NCI-H1436 treated with DMSO at 0.1 percent for 48 hours (cell line): ENCODE measurements around the gene CD276.
"Not testable (repeated sequence)": the region's sequence is repeated elsewhere in the genome, so short reads cannot be mapped to it uniquely, and the experiment has no call there.

Experiments used
- DNase-seq: peaks from one replicate; lab custom pipeline; 2025; lab: John Stamatoyannopoulos, UW

The CD276 gene

DNA sequence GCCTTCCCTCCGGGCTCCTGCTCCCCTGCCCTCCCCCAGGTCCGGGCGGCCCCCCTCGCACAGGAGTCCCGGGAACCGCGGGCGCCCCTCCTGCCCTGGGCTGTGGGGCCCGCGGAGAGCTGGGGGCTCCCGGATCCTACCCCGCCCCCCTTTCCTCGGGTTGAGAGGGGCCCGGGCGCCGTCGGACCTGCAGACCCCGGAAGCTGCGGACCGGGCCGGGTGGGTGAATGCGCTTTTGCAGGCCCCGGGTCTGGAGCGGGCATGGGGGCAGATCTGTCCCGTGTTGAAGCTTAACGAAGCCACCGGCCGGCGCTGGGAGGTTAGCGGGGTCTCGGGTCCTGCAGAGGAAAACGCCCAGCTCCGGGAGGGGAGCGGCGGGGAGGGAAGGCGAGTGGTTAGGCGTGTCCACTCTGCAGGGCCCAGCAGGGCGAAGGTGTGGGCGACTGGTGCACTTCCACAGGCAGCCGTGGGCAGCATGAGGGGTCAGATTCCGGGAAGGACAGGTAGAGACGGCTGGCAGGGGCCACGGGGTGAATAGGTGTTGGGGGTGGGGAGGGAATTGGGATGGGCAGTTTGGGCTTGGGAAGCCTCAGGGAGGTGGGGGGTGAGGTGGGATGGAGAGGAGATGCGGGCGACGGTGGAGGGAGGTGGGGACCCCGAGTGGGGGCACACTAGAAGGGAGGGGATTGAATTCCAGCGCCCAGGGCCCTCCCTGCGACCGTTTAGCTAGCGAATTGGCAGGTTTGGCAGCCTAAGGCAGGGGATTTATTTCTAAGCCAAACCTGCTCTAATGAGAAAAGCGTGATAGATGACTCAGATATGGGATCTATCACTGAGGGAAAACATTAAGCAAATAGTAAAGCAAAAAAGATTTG is 635 bp downstream of the CD276 start:
- DNase-seq, result no peak

DNA sequence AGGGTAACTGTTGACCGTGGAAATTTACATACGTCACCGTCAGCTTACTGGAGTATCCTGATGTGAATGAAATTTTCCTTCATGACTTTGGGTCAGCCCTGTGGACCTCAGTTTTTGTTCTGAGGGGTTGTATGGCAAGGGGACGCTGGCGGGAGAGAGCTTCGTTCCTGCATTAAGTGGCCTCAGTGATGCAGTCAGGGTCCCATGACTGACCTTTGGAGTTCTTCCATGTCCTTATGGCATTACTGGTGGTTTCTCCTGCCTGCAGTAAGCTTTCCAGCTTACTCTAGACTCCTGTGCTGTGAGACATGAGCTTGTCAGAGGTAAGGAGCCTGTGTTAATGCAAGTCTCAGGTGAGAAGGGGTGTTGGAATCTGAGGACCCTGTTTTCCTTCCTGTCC is 1.8 kb downstream of the CD276 start:
- DNase-seq, result no peak

DNA sequence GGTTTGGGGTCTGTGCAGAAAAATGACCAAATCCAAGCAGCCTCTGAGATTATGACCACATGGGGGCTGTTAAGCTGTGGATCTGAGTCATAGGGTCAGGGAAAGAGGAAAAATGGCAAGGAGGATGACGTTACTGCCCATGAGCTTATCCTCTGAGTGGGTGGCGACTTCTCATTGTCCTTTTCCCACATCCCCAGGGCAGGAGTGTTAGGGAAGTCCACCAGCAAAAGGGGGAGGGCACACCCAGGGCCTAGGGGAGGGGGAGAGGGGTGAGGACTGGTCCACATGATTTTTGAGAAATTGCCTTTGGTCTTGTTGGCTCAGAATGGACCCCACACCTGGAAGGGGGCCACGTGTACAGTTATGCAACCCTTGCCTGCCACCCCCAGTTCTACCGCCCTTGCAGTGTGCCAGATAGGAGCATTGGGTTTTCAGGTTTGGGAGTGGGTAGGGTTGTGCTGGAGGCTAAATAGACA is 2.6 kb downstream of the CD276 start:
- DNase-seq, result no peak

DNA sequence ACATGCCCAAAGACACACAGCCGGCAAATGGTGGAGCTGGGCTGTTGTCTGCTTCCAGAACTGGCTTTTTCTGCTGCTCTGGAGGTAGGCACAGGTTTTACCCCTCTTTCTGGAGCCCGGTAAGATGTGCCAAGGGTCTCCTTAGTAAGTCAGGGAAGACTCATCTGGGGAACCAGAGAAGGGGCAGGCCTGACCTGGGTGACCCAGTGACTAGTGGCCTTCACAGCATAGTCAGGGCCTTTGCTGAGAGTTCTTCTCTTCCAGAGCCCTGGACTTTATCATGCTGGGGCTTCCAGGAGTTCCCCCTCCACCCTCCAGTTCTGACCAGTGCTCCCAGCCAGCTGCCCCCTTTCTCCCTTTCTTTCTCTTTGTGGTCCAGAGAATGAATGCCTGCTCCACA is 3.2 kb downstream of the CD276 start:
- no peak for DNase-seq

DNA sequence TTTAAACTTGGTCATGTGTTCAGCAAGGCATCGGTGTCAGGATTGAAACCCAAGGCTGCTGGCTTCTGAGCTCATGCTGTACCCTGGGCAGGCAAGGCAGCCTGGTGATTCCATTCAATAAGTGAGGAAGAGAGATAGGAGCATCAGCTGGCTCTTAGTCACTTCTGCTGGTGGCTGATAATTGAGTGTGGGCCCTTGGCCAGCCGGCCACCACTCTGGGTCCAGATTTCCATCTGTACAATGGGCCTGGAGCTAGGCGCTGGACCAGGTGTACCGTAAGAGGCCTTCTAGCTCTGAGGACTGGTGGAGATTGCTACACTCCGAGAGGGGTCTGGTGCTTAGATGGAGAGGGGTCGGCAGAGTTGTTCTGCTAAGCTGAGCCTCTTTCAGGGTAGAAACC is 4.3 kb downstream of the CD276 start:
- DNase-seq, result no peak

DNA sequence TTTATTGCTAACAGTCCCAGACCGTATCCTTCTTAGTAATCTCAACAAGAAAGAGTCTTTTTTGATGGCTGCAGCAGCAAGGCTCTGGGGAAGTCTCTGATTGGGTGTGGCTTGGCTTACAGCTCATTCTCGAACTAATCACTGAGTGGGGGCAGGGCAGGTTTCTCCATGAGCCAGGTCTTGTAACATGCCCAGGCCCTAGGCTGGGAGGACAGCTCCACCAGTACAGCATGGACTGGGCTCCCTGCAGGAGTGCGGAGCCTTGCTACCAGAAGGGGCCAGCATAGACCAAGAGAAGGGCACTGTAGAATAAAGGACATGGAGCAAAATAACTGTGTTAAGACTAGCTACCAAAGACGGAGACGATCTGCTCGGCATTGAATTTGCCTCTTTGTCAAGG is 7.2 kb downstream of the CD276 start:
- no peak for DNase-seq

DNA sequence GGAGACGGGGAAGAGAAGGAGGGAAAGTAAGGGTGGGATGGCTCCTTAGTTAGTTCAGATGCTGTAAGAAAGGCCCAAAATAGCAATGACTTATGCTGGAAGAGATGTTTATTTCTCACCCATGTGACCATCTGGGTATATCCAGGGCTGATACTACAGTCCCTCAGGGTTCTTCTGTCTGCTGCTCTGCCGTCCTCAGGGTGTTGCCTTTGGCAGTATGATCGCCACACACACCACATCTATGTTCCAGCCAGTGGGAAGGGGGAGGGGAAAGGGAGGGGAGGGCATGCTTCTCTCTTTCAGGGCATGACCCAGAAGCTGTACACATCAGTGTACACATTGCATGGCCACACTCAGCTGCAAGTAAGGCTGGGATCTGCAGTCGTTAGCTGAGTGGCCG is 10.2 kb downstream of the CD276 start:
- DNase-seq, result no peak

DNA sequence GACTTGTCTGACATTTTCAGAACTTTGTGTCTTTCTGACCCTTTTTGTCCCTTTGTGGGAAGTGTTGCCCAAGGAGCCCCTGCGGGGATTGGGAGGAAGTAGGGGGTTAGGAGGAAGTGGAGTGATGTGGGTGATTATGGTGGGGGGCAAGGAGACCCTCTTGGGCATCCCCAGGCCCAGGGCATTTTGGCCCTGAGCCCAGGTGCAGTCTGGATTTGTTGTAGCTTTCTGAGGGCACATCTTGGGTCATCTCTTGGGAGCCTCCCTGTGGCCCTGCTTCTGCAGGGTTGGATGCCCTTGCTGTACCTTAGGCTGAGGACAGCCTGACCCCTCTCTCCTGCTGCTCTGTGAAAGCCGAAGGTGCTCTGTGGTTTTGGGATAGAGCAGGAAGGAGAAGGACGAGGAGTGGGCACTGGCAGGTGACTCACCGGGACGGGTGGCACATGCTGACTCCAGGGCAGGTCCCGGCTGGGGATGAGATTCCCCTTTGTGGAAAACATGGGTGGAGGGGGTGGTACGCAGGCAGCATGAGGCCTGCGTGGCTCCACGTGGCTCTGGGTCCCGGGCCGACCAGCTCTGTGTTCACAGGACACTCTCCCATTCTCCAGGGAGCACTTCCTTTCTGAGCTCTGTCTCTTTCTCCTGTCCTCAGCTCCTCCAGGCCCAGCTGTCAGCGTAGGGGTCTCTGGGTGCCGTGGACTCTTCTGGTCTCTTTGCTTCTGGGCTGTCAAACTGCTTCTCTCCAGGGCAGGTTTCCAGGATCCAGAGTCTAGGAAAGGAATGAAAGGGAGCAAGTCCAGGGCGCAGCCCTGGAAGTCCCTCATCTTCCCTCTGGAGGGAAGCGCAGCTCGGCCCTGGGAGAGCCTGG is 11.8 kb downstream of the CD276 start:
- DNase-seq, result no peak

DNA sequence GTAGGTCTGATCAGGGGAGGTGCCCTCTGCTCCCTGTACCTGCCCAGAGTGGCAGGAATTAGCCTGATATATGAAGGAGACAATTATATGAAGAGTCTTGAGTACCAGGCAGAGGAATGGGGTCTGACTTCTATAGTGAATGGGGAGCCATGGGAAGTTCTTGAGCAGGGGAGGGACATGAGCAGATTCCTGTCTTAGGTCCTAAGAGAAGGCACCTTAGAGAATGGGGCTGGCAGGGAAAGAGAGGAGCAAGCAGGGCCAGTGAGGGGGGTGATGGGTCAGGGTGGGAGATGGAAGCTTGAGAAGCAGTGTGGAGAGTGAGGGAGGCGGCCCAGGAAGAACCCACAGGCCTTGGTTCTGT is 12.4 kb downstream of the CD276 start:
- DNase-seq, result no peak

DNA sequence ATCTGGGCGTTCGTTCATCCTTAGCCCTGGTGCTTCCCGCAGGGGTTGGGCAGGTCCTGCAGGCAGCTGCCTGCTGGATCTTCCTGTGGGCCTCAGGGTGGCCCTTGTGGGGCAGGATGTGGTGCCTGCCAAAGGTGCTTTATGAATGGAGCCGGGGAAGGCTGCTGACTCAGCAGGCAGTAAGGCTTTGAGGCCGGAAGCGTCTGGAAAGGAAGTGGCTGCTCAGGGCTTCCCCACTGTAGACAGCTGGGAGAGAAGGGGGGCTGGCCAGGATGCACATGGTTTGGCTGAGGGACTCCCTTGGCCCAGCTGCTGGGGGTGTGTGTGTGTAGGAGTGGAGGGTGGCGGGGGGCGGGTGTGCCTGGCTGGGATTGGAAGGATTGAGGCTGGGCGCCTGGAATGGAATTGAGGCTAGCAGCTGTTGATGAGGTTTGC is 12.9 kb downstream of the CD276 start:
- DNase-seq, result no peak

DNA sequence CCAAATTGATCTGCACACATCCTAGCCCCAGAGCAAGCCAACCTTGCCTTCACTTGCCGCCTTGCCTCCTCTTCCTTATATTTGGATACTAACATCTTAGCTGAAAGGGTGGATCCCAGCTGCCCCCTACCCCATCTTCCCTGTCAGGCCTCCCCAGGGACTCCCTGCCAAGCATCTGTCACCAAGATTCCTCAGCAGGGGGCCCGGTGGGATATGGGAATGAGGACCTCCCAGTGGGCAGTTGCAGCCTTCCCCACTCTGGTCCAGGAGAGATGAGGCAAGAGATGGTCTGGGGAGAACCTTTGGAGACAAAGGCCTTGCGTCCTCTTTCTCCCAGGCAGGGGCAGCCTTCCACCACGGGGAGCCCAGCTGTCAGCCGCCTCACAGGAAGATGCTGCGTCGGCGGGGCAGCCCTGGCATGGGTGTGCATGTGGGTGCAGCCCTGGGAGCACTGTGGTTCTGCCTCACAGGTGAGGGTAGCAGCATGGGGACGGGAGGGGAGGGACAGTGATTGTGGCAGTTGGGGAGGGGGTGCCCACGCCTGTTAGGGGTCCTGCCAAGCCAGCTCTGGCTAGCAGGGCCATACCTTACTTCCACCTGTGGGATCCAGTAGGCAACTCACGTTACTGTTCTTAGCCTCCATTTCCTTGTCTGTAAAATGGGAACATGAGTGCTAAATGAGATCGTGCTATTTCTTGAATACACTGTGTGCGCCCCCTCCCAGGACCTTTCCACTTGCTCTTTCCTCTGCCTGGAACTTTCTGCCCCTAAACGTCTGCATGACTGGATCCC is 15.3 kb downstream of the CD276 start:
- DNase-seq, result no peak

DNA sequence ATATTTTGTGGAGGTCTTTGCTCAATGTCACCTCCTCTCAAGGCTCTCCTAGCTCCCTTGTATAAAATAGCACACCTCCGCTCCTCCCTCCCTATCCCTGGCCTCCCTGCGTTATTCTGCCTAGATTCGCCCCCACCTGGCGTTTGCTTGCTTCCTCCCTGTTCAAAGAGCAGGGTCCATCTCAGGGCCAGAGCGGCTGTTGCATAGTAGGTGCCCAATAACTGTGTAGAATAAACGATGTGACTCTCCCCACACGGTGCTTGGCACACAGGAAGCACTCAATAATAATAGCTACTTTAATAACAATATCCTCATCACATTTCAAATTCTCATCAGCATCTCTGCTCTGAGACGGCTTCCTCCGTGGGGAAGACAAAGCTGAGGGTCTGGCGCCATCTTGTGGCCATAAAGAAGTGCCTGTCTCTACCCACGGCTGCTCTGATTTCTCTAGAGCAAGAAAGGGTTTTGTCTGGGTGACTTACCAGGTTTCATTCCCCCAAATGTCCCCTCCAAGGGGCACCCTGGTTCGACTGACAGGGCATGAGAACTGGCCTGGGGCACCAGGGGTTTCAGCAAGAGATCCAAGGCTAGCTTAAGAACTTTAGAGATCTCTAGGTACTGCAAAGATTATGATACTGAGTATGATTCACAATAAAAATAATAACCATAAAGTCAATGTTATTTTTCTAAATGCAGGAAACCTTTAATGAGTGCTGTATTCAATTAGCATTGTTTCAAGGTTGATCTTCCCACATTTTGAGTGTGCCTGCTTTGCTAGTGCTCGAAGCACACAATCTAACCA is 16.1 kb downstream of the CD276 start:
- DNase-seq, result peak; percentile 23

DNA sequence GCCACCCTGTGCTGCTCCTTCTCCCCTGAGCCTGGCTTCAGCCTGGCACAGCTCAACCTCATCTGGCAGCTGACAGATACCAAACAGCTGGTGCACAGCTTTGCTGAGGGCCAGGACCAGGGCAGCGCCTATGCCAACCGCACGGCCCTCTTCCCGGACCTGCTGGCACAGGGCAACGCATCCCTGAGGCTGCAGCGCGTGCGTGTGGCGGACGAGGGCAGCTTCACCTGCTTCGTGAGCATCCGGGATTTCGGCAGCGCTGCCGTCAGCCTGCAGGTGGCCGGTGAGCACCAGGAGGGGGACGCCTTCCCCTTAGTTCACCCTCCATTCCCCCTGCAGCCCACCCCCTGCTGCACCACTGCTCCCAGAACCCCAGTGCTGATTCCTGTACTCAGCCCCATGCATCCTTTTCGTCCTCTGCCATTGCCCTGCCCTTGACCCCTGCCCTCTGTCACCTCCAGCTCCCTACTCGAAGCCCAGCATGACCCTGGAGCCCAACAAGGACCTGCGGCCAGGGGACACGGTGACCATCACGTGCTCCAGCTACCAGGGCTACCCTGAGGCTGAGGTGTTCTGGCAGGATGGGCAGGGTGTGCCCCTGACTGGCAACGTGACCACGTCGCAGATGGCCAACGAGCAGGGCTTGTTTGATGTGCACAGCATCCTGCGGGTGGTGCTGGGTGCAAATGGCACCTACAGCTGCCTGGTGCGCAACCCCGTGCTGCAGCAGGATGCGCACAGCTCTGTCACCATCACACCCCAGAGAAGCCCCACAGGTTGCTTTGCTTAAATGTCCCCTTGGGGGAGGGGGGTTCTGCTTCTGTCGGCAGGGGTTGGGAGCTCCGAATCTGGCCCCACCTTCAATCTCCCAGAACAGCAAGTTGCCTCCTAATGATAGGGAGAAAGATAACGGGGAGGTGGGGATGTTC is 18.4 kb downstream of the CD276 start:
- not testable (repeated sequence) for DNase-seq

DNA sequence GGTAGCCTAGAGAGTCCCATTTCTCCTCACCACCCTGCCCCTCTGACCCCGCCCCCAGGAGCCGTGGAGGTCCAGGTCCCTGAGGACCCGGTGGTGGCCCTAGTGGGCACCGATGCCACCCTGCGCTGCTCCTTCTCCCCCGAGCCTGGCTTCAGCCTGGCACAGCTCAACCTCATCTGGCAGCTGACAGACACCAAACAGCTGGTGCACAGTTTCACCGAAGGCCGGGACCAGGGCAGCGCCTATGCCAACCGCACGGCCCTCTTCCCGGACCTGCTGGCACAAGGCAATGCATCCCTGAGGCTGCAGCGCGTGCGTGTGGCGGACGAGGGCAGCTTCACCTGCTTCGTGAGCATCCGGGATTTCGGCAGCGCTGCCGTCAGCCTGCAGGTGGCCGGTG is 19.4 kb downstream of the CD276 start:
- DNase-seq, result not testable (repeated sequence)

DNA sequence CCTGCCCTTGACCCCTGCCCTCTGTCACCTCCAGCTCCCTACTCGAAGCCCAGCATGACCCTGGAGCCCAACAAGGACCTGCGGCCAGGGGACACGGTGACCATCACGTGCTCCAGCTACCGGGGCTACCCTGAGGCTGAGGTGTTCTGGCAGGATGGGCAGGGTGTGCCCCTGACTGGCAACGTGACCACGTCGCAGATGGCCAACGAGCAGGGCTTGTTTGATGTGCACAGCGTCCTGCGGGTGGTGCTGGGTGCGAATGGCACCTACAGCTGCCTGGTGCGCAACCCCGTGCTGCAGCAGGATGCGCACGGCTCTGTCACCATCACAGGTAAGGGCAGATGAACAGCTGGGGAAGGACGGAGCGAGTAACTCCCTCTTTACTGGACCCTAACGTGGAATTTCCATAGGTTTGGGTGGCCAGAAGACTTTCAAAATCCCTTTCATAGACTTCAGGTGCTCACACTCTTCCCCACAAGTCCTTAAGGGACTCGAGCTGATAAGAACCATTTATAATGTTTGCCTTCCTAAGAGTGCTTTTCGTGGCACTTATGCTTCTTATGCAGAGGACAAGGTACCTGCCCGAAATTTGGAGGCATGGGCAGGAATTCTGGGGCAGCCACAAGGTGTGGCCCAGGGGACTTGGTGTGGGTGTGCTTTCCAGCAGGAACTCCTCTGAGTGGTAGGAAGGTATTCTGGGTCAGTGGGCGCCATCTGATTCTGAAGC is 20.1 kb downstream of the CD276 start:
- not testable (repeated sequence) for DNase-seq

DNA sequence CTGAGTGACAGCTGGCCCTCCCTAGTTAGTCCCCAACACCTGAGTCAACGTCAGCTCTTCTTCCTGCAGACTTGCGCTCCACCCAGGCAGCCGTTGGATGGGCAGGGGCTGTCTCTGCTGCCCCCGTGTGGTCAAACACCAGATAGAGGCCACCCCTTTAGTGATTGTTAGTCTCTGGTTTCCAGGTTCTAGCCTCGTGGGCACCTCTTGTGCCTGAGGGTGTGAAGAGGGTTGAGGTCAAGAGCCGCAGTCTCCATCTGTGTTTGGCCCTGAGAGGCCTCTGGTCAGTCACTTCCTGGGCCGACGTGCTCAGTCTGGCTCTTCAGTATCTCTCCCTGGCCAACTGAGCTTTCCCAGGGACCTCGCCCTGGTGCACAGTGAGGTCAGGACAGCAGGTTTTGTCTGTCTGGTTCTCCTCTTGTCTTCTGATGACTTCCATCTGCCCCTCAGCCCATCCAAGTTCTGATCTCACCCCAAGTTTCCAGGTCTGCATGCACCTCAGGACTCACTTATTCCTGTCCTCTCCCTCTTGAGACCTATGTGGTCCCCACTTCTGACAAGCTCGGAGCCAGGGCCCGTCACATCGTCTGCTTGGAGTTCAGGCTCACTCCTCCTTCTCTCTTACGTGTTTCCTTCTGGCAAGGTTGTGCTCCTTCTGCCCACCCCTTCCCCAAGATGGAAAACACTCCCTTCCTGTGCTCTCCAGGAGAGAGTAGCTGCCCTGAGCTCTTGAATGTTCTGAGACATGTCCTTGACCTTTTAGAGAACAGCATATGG is 20.9 kb downstream of the CD276 start:
- no peak for DNase-seq

DNA sequence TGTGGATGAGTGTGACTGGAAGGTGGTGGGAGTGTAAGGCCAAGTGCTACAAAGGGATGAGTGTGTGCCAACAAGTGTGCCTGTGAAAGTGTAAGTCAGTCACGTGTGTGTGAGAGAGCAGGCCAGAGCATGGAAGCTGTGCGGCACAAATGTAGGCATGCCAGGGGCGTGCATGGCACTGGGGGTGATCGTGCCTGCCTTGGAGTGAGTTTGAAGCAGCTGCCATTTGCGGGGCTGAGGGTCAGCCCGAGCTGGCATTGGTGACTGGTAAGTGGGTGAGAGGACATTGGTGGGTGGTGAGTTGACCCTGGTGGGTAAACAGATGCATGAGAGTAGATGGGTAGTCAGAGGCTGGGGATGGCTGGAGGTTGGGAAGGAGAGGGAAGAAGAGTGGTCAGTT is 24.5 kb downstream of the CD276 start:
- no peak for DNase-seq

DNA sequence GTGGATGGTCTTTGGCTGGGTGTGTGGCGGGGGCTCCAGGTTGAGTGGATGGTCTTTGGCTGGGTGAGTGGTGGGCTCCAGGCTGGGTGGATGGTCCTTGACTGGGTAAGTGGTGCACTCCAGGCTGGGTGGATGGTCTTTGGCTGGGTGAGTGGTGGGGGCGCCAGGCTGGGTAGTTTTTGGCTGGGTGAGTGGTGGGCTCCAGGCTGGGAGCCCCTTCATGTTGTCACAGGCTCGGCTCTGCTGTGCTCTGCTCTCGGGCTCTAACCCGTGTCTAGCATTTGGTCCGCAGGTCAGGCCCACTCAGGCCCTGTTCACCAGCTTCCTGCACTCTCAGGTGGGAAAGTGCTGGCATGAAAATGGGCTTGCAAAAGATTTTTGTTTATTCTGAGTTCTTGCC is 25.1 kb downstream of the CD276 start:
- DNase-seq, result no peak

DNA sequence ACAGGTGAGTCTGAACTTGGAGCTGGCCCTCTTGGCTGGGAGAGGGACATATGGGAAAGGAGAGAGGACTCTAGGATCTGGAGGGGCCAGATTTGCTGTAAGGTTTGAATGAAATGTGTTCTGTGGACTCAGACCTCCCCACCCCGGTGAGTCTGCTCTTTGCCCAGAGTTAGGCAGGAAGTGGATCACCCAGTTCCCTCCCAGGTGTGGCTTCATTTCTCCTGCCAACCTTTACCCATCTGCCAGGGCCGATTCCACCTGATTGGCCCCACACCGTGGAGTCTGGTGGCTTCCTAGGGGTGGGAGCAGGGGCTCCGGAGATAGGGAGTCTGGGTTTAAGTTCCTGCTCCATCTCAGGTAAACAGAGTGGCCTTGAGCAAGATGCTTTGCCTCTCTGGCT is 25.5 kb downstream of the CD276 start:
- no peak for DNase-seq
